Lower leg skin (tissue), 3 donors: ENCODE results near the gene ZNF768.
"Not testable (repeated sequence)": the region's sequence is repeated elsewhere in the genome, so short reads cannot be mapped to it uniquely, and the experiment has no call there.

Experiments used
- CTCF ChIP-seq, 3 donors: fragments of 450-650 bp; IDR thresholded peaks; one replicate each; pipeline ENCODE4 v1.5.1; 2016; ENCODE audit warnings: antibody characterized with exemption in 3 of 3, mild to moderate bottlenecking in 3 of 3, moderate library complexity in 2 of 3
- POLR2A ChIP-seq, 2 donors: fragments of 450-650 bp; IDR thresholded peaks; one replicate each; pipeline ENCODE4 v1.6.1; 2016 to 2017; ENCODE audit warnings: antibody characterized with exemption in 2 of 2, mild to moderate bottlenecking in 1 of 2, moderate library complexity in 1 of 2

- TF ChIP-seq CTCF, POLR2A (IDR thresholded peaks at IDR 0.05): not testable (repeated sequence)
Measured at GRCh38 chr16:30539986-30540526, 13.7 kb upstream of the ZNF768 start.
